ENCODE measurements around the gene MOB1B.

GRCh38 chr4:71029504-71029903 lies 127.3 kb downstream of the MOB1B start:
- TF ChIP-seq SUZ12 (IDR thresholded peaks at IDR 0.05) = no peak
- no peak for TF ChIP-seq BHLHE40 (IDR thresholded peaks at IDR 0.05; ENCODE audit: borderline replicate concordance)
- no peak for TF ChIP-seq ELF4 (IDR thresholded peaks at IDR 0.05)
- no peak for TF ChIP-seq FOXK2 (IDR thresholded peaks at IDR 0.05)
- TF ChIP-seq FOXM1 (IDR thresholded peaks at IDR 0.05; ENCODE audit: borderline replicate concordance) = no peak
- no peak for TF ChIP-seq SP1 (IDR thresholded peaks at IDR 0.05)
- no peak for TF ChIP-seq CTBP1 (IDR thresholded peaks at IDR 0.05; ENCODE audit: borderline replicate concordance)
- TF ChIP-seq FOXA1 (IDR thresholded peaks at IDR 0.05) = no peak
- TF ChIP-seq LEF1 (IDR thresholded peaks at IDR 0.05; ENCODE audit: borderline replicate concordance) = no peak
- no peak for TF ChIP-seq HDGF (IDR thresholded peaks at IDR 0.05; ENCODE audit: borderline replicate concordance)
- no peak for TF ChIP-seq ARNT (IDR thresholded peaks at IDR 0.05)

Measured in HEK293T (cell line).